H9 (cell line): ENCODE results near the gene SIRPD. TPM values are rescaled to one million over a fixed set of nuclear protein-coding genes. Genes with fewer than 3 reads are reported as not detected.

ENCODE experiments used
- DNase-seq: peaks from one replicate; pipeline ENCODE4 v3.0.0-alpha.2; 2017
- H2AFZ ChIP-seq: one replicate; pipeline ENCODE4 v1.6.1; 2013; ENCODE audit warnings: mild to moderate bottlenecking, low read length, control low read depth, moderate library complexity
- H2AK5ac ChIP-seq: 2 replicates; pipeline ENCODE4 v1.6.1; 2013; ENCODE audit warnings: low read length, control low read depth, mixed read lengths; ENCODE audit not compliant: insufficient read length
- H2BK120ac ChIP-seq: one replicate; pipeline ENCODE4 v1.6.1; 2013; ENCODE audit warnings: low read depth, mild to moderate bottlenecking, low read length, control low read depth, inconsistent platforms; ENCODE audit not compliant: poor library complexity, severe bottlenecking
- H2BK12ac ChIP-seq: 2 replicates; pipeline ENCODE4 v1.6.1; 2013; ENCODE audit warnings: low read length, control low read depth, mixed read lengths, low read depth; ENCODE audit not compliant: insufficient read length
- H2BK15ac ChIP-seq: 2 replicates; pipeline ENCODE4 v1.6.1; 2013; ENCODE audit warnings: low read depth, low read length, control low read depth
- H2BK20ac ChIP-seq: one replicate; pipeline ENCODE4 v1.6.1; 2013; ENCODE audit warnings: low read depth, mild to moderate bottlenecking, low read length, control low read depth, inconsistent platforms; ENCODE audit not compliant: poor library complexity, severe bottlenecking
- H2BK5ac ChIP-seq: 2 replicates; pipeline ENCODE4 v1.6.1; 2013; ENCODE audit warnings: low read length, control low read depth, mixed read lengths; ENCODE audit not compliant: insufficient read length
- H3K14ac ChIP-seq: 2 replicates; pipeline ENCODE4 v1.6.1; 2013; ENCODE audit warnings: low read length, control low read depth; ENCODE audit not compliant: insufficient read depth
- H3K18ac ChIP-seq: 2 replicates; pipeline ENCODE4 v1.6.1; 2013; ENCODE audit warnings: low read depth, mild to moderate bottlenecking, mixed read lengths, low read length, control low read depth; ENCODE audit not compliant: insufficient read length
- H3K23ac ChIP-seq: 2 replicates; pipeline ENCODE4 v1.6.1; 2013; ENCODE audit warnings: low read length, control low read depth, mixed read lengths, low read depth; ENCODE audit not compliant: insufficient read length
- H3K23me2 ChIP-seq: 2 replicates; pipeline ENCODE4 v1.6.1; 2013; ENCODE audit warnings: low read depth, mild to moderate bottlenecking, mixed read lengths, low read length, control low read depth; ENCODE audit not compliant: insufficient read length, poor library complexity, severe bottlenecking
- H3K27ac ChIP-seq: 2 replicates; pipeline ENCODE4 v1.5.1; 2013; ENCODE audit warnings: low read length, control low read depth, mixed read lengths, low read depth; ENCODE audit not compliant: insufficient read length
- H3K27me3 ChIP-seq: 2 replicates; pipeline ENCODE4 v1.6.1; 2013; ENCODE audit warnings: low read length, control low read depth, inconsistent platforms; ENCODE audit not compliant: insufficient read depth
- H3K4ac ChIP-seq: 2 replicates; pipeline ENCODE4 v1.6.1; 2013; ENCODE audit warnings: low read depth, mild to moderate bottlenecking, control low read depth, inconsistent platforms, low read length, moderate library complexity
- H3K4me1 ChIP-seq: 2 replicates; pipeline ENCODE4 v1.6.1; 2013; ENCODE audit warnings: low read length, control low read depth, inconsistent platforms; ENCODE audit not compliant: insufficient read depth
- H3K4me2 ChIP-seq: 2 replicates; pipeline ENCODE4 v1.6.1; 2013; ENCODE audit warnings: low read length, control low read depth, mixed read lengths; ENCODE audit not compliant: insufficient read length, insufficient read depth
- H3K56ac ChIP-seq: 2 replicates; pipeline ENCODE4 v1.6.1; 2013; ENCODE audit warnings: low read depth, mild to moderate bottlenecking, mixed read lengths, low read length, control low read depth; ENCODE audit not compliant: insufficient read length
- H3K79me1 ChIP-seq: 2 replicates; pipeline ENCODE4 v1.6.1; 2013; ENCODE audit warnings: low read depth, mild to moderate bottlenecking, moderate library complexity, low read length, control low read depth, inconsistent platforms; ENCODE audit not compliant: insufficient read depth, poor library complexity, severe bottlenecking
- H3K79me2 ChIP-seq: 2 replicates; pipeline ENCODE4 v1.6.1; 2013; ENCODE audit warnings: low read length, control low read depth, inconsistent platforms; ENCODE audit not compliant: insufficient read depth
- H3K9ac ChIP-seq: 2 replicates; pipeline ENCODE4 v1.6.1; 2013; ENCODE audit warnings: low read length, control low read depth, mixed read lengths; ENCODE audit not compliant: insufficient read length; ENCODE audit errors: extremely low read depth
- H3K9me3 ChIP-seq: one replicate; pipeline ENCODE4 v1.6.1; 2013; ENCODE audit warnings: low read depth, low read length, inconsistent platforms; ENCODE audit not compliant: control insufficient read depth
- H3T11ph ChIP-seq: one replicate; pipeline ENCODE4 v1.6.1; 2013; ENCODE audit warnings: mild to moderate bottlenecking, low read length, control low read depth, inconsistent platforms
- H4K20me1 ChIP-seq: one replicate; pipeline ENCODE4 v1.6.1; 2013; ENCODE audit not compliant: control insufficient read depth, insufficient read length, insufficient read depth
- H4K5ac ChIP-seq: 2 replicates; pipeline ENCODE4 v1.6.1; 2013; ENCODE audit warnings: low read depth, mild to moderate bottlenecking, mixed read lengths, low read length, control low read depth; ENCODE audit not compliant: insufficient read length
- H4K8ac ChIP-seq: replicated peaks from 2 replicates; pipeline ENCODE4 v1.6.1; 2013; ENCODE audit warnings: low read length, control low read depth, mixed read lengths, low read depth; ENCODE audit not compliant: insufficient read length
- H4K91ac ChIP-seq: 2 replicates; pipeline ENCODE4 v1.6.1; 2013; ENCODE audit warnings: low read depth, mild to moderate bottlenecking, moderate library complexity, mixed read lengths, low read length, control low read depth; ENCODE audit not compliant: insufficient read length
- H3K27ac Mint-ChIP-seq, 3 experiments: 2 replicates in 2 of 3; 3 replicates in 1 of 3; pipeline ENCODE4 v1.8.0; 2020 to 2021; ENCODE audit warnings: mixed read lengths in 3 of 3, mild to moderate bottlenecking in 1 of 3, moderate library complexity in 1 of 3
- H3K27me3 Mint-ChIP-seq: 2 replicates; pipeline ENCODE4 v1.8.0; 2021; ENCODE audit warnings: low read depth, mild to moderate bottlenecking, moderate library complexity, mixed read lengths
- H3K36me3 Mint-ChIP-seq, 3 experiments: 2 replicates in 2 of 3; 3 replicates in 1 of 3; pipeline ENCODE4 v1.8.0; 2020 to 2021; ENCODE audit warnings: low read depth in 3 of 3, mixed read lengths in 3 of 3; ENCODE audit not compliant: insufficient read depth in 1 of 3
- H3K4me1 Mint-ChIP-seq, 2 experiments: 2 replicates each; pipeline ENCODE4 v1.8.0; 2020; ENCODE audit warnings: mixed read lengths in 2 of 2
- H3K4me3 Mint-ChIP-seq, 2 experiments: 2 replicates in 1 of 2; 3 replicates in 1 of 2; pipeline ENCODE4 v1.8.0; 2020 to 2021; ENCODE audit warnings: mild to moderate bottlenecking in 2 of 2, mixed read lengths in 2 of 2, moderate library complexity in 1 of 2
- H3K9me3 Mint-ChIP-seq, 2 experiments: 2 replicates in 1 of 2; 3 replicates in 1 of 2; pipeline ENCODE4 v1.8.0; 2020; ENCODE audit warnings: mild to moderate bottlenecking in 2 of 2, mixed read lengths in 2 of 2, moderate library complexity in 1 of 2
- CTCF ChIP-seq: fragments of 200-600 bp; sonication (generic); conservative IDR thresholded peaks from 3 replicates; pipeline ENCODE4 v1.8.0; 2021; ENCODE audit warnings: antibody characterized with exemption, mild to moderate bottlenecking
- WGBS: extraction: QIAGEN DNeasy Blood & Tissue Kit; methylation state at CpG from one replicate; pipeline ENCODE4 v1.1.7; 2013; ENCODE audit warnings: missing lambda C conversion rate, low lambda C conversion rate, mixed read lengths; ENCODE audit not compliant: insufficient read length; ENCODE audit errors: extremely low coverage; 5-methylcytosine and 5-hydroxymethylcytosine counted together
- total RNA-seq: library from RNA; stranded (reverse); gene quantifications from 2 replicates; pipeline ENCODE4 v1.2.1, GENCODE V29; 2021

The SIRPD gene
- total RNA-seq, 1 experiment from 2014 or later = not detected

GRCh38 chr20:1484438-1485116, 72.9 kb downstream of the SIRPD start:
- no peak for DNase-seq
- no peak overlapping the region for H2BK12ac ChIP-seq
- Mint-ChIP-seq H3K27me3 (peaks cover 55% of the 10 kb centered on the region), H3K4me1 (no peaks in the 10 kb centered on the region), H3K36me3 (no peaks in the 10 kb centered on the region), H3K4me3 (no peak overlapping the region), H3K9me3 (no peaks in the 10 kb centered on the region), H3K27ac (no peak overlapping the region)
- no peak overlapping the region for H3K23ac ChIP-seq
- no peak overlapping the region for H3K9ac ChIP-seq
- no peak overlapping the region for H3K27ac ChIP-seq
- no peaks in the 10 kb centered on the region for H3K4me1 ChIP-seq
- H3K4ac ChIP-seq = no peak overlapping the region
- no peak overlapping the region for H4K5ac ChIP-seq
- no peak for TF ChIP-seq CTCF
- no peak overlapping the region for H3K14ac ChIP-seq
- no peak overlapping the region for H4K91ac ChIP-seq
- no peak overlapping the region for H4K8ac ChIP-seq
- H2BK15ac ChIP-seq = no peak overlapping the region
- H3K56ac ChIP-seq = no peak overlapping the region
- H2AFZ ChIP-seq = no peak overlapping the region
- H3K18ac ChIP-seq = no peak overlapping the region
- no peaks in the 10 kb centered on the region for H3K79me1 ChIP-seq
- H2BK120ac ChIP-seq = no peak overlapping the region
- no peaks in the 10 kb centered on the region for H3K27me3 ChIP-seq
- no peak overlapping the region for H2BK20ac ChIP-seq
- H3K4me2 ChIP-seq = no peak overlapping the region
- no peak overlapping the region for H3T11ph ChIP-seq
- no peaks in the 10 kb centered on the region for H3K79me2 ChIP-seq
- no CpG with 5 or more reads among the region's 5 CpGs for WGBS
- no peaks in the 10 kb centered on the region for H3K23me2 ChIP-seq
- no peak overlapping the region for H2AK5ac ChIP-seq
- no peak overlapping the region for H2BK5ac ChIP-seq
- H4K20me1 ChIP-seq = no peaks in the 10 kb centered on the region
- no peaks in the 10 kb centered on the region for H3K9me3 ChIP-seq

Other genes starting within 250 kb of the SIRPD start
- 1.9 and 3.1 TPM in 2 replicates for gene SDCBP2, start 228.6 kb downstream of the SIRPD start, total RNA-seq
- gene FKBP1A, start 164.7 kb downstream of the SIRPD start, total RNA-seq = 196 and 210 TPM in 2 replicates
- 81.8 and 85.4 TPM in 2 replicates for gene NSFL1C, start 90.9 kb downstream of the SIRPD start, total RNA-seq
- not detected in 2 replicates for gene SIRPB2, start 66.3 kb downstream of the SIRPD start, total RNA-seq
- gene SIRPB1, start 62.3 kb upstream of the SIRPD start, total RNA-seq = 0.46 and 1.0 TPM in 2 replicates
- not detected in 2 replicates for gene SIRPG, start 100.1 kb upstream of the SIRPD start, total RNA-seq